H1 (cell line): ENCODE data around the gene QSOX2. TPM values are rescaled to one million over a fixed set of nuclear protein-coding genes. Genes with fewer than 3 reads are reported as not detected.

ENCODE experiments used
- CTCF ChIA-PET: fragments of 300-600 bp; sonication (Branson Sonifier 250); formaldehyde crosslinking; loops from one replicate; lab custom pipeline; 2021; ENCODE audit not compliant: partially characterized antibody; lab: Charles Lee
- POLR2A ChIA-PET: fragments of 300-600 bp; sonication (Branson Sonifier 250); formaldehyde crosslinking; loops from one replicate; lab custom pipeline; 2021; ENCODE audit warnings: inconsistent platforms; ENCODE audit not compliant: partially characterized antibody; lab: Charles Lee
- DNase-seq, 2 experiments: peaks; one replicate each; pipeline versions ENCODE4 v3.0.0 to v3.0.0-alpha.2; 2010 to 2022; ENCODE audit warnings: low spot score in 2 of 2, low read depth in 1 of 2, mixed read lengths in 1 of 2
- FAIRE-seq: peaks from 2 replicates; lab custom pipeline; 2011; peaks lifted over from hg19 to GRCh38; lab: Jason Lieb, UNC
- H2AFZ ChIP-seq: 2 replicates; pipeline ENCODE4 v1.8.1; 2012; ENCODE audit warnings: low read length, inconsistent platforms
- H2AK5ac ChIP-seq: 2 replicates; pipeline ENCODE4 v1.6.1; 2013; ENCODE audit warnings: low read depth, low read length
- H2BK120ac ChIP-seq: replicated peaks from 2 replicates; pipeline ENCODE3; 2013; ENCODE audit warnings: low read depth, low read length, inconsistent platforms
- H2BK12ac ChIP-seq: 2 replicates; pipeline ENCODE4 v1.6.1; 2013; ENCODE audit warnings: low read depth, low read length
- H2BK15ac ChIP-seq: 2 replicates; pipeline ENCODE4 v1.6.1; 2013; ENCODE audit warnings: low read length
- H2BK20ac ChIP-seq: 2 replicates; pipeline ENCODE4 v1.6.1; 2013; ENCODE audit warnings: low read length
- H2BK5ac ChIP-seq: 2 replicates; pipeline ENCODE4 v1.6.1; 2013; ENCODE audit warnings: low read depth, low read length
- H3K14ac ChIP-seq: 2 replicates; pipeline ENCODE4 v1.6.1; 2013; ENCODE audit warnings: inconsistent platforms; ENCODE audit not compliant: insufficient read length
- H3K18ac ChIP-seq: 2 replicates; pipeline ENCODE4 v1.6.1; 2013; ENCODE audit warnings: low read length; ENCODE audit errors: extremely low read depth
- H3K23ac ChIP-seq: 2 replicates; pipeline ENCODE4 v1.6.1; 2013; ENCODE audit warnings: inconsistent platforms; ENCODE audit not compliant: insufficient read length
- H3K23me2 ChIP-seq: 2 replicates; pipeline ENCODE4 v1.6.1; 2013; ENCODE audit warnings: low read depth, low read length
- H3K27ac ChIP-seq: 2 replicates; pipeline ENCODE4 v1.6.1; 2011; ENCODE audit warnings: low read depth, low read length, inconsistent platforms
- H3K27me3 ChIP-seq, 4 experiments: replicated peaks in 1 of 4; 1 replicate in 1 of 4; 2 replicates in 3 of 4; pipeline versions ENCODE4 v1.6.1 to v1.8.1; 2011 to 2013; ENCODE audit warnings: low read length in 3 of 4, mild to moderate bottlenecking in 3 of 4, inconsistent platforms in 2 of 4, mixed read lengths in 2 of 4, moderate library complexity in 1 of 4; ENCODE audit not compliant: control insufficient read depth in 3 of 4, insufficient read depth in 3 of 4; ENCODE audit errors: extremely low read depth in 1 of 4
- H3K36me3 ChIP-seq, 4 experiments: 2 replicates each; pipeline versions ENCODE4 v1.6.1 to v1.8.1; 2011 to 2013; ENCODE audit warnings: mild to moderate bottlenecking in 4 of 4, low read length in 3 of 4, moderate library complexity in 2 of 4, control low read depth in 1 of 4, inconsistent platforms in 1 of 4; ENCODE audit not compliant: insufficient read depth in 4 of 4, control insufficient read depth in 2 of 4
- H3K4ac ChIP-seq: replicated peaks from 2 replicates; pipeline ENCODE3; 2013; ENCODE audit warnings: low read length, low read depth, mixed read lengths, inconsistent platforms; ENCODE audit not compliant: insufficient read length
- H3K4me1 ChIP-seq, 4 experiments: replicated peaks in 1 of 4; 1 replicate in 1 of 4; 2 replicates in 3 of 4; pipeline versions ENCODE4 v1.6.1 to v1.8.1; 2011 to 2013; ENCODE audit warnings: low read length in 3 of 4, inconsistent platforms in 2 of 4, mixed read lengths in 1 of 4; ENCODE audit not compliant: insufficient read depth in 4 of 4, control insufficient read depth in 3 of 4
- H3K4me2 ChIP-seq, 2 experiments: 2 replicates each; pipeline versions ENCODE4 v1.6.1 to v1.8.1; 2011 to 2013; ENCODE audit warnings: low read depth in 2 of 2, low read length in 2 of 2, control low read depth in 1 of 2, inconsistent platforms in 1 of 2, mild to moderate bottlenecking in 1 of 2; ENCODE audit not compliant: insufficient read depth in 1 of 2
- H3K4me3 ChIP-seq, 4 experiments: fragments of 200-600, 300-600 bp in 1 of 4; sonication (generic), shearing (Covaris generic), sonication (Bioruptor Twin) in 1 of 4; 2 replicates each; pipeline versions ENCODE4 v1.5.1 to v1.8.1; 2011 to 2016; ENCODE audit warnings: low read length in 4 of 4, low read depth in 3 of 4, control low read depth in 2 of 4, inconsistent platforms in 2 of 4, mild to moderate bottlenecking in 2 of 4, mixed read lengths in 1 of 4, moderate library complexity in 1 of 4; ENCODE audit not compliant: insufficient read depth in 2 of 4; ENCODE audit errors: extremely low read depth in 1 of 4
- H3K56ac ChIP-seq: replicated peaks from 2 replicates; pipeline ENCODE3; 2013; ENCODE audit warnings: low read depth, mild to moderate bottlenecking, mixed read lengths, low read length, inconsistent platforms; ENCODE audit not compliant: insufficient read length
- H3K79me1 ChIP-seq: 2 replicates; pipeline ENCODE4 v1.6.1; 2013; ENCODE audit warnings: low read depth, low read length, control low read depth
- H3K79me2 ChIP-seq, 2 experiments: 2 replicates each; pipeline versions ENCODE4 v1.6.1 to v1.8.1; 2012 to 2013; ENCODE audit warnings: low read length in 2 of 2, mild to moderate bottlenecking in 2 of 2, inconsistent platforms in 1 of 2; ENCODE audit not compliant: insufficient read depth in 2 of 2, control insufficient read depth in 1 of 2
- H3K9ac ChIP-seq, 4 experiments: replicated peaks in 1 of 4; 1 replicate in 1 of 4; 2 replicates in 3 of 4; pipeline versions ENCODE4 v1.6.1 to v1.8.1; 2011 to 2013; ENCODE audit warnings: low read depth in 3 of 4, low read length in 3 of 4, control low read depth in 2 of 4, mild to moderate bottlenecking in 2 of 4, moderate library complexity in 2 of 4, inconsistent platforms in 1 of 4; ENCODE audit errors: extremely low read depth in 1 of 4
- H3K9me3 ChIP-seq, 2 experiments: 2 replicates each; pipeline versions ENCODE4 v1.6.1 to v1.8.1; 2012 to 2013; ENCODE audit warnings: mild to moderate bottlenecking in 2 of 2, moderate library complexity in 2 of 2, control low read depth in 1 of 2, inconsistent platforms in 1 of 2, low read depth in 1 of 2, low read length in 1 of 2, mixed read lengths in 1 of 2; ENCODE audit not compliant: insufficient read depth in 2 of 2
- H4K20me1 ChIP-seq, 2 experiments: replicated peaks in 1 of 2; 2 replicates each; pipeline versions ENCODE3 to v1.8.1; 2011 to 2013; ENCODE audit warnings: inconsistent platforms in 2 of 2, low read length in 2 of 2, mild to moderate bottlenecking in 1 of 2; ENCODE audit not compliant: insufficient read depth in 2 of 2, control insufficient read depth in 1 of 2
- H4K5ac ChIP-seq: 2 replicates; pipeline ENCODE4 v1.6.1; 2013; ENCODE audit warnings: low read length, low read depth, mixed read lengths, inconsistent platforms; ENCODE audit not compliant: insufficient read length
- H4K8ac ChIP-seq: 2 replicates; pipeline ENCODE4 v1.8.0; 2013; ENCODE audit warnings: mild to moderate bottlenecking, moderate library complexity, low read length, inconsistent platforms; ENCODE audit not compliant: insufficient read depth; ENCODE audit errors: extremely low read depth
- H4K91ac ChIP-seq: replicated peaks from 2 replicates; pipeline ENCODE3; 2013; ENCODE audit warnings: low read length, mixed read lengths, inconsistent platforms; ENCODE audit not compliant: insufficient read length
- BACH1 ChIP-seq: IDR thresholded peaks from 2 replicates; pipeline ENCODE4 v1.6.1; 2012; ENCODE audit warnings: low read length, improper control_type of control experiment
- CREB1 ChIP-seq: IDR thresholded peaks from 2 replicates; pipeline ENCODE4 v1.6.1; 2012; ENCODE audit warnings: inconsistent platforms
- KDM4A ChIP-seq: IDR thresholded peaks from one replicate; pipeline ENCODE4 v1.7.1; 2012; ENCODE audit warnings: low read depth, mild to moderate bottlenecking, moderate library complexity, low read length, inconsistent platforms; ENCODE audit not compliant: severe bottlenecking
- KDM5A ChIP-seq: fragments of 200-600 bp; IDR thresholded peaks from 2 replicates; pipeline ENCODE4 v1.7.1; 2012; ENCODE audit warnings: mild to moderate bottlenecking, low read length, inconsistent platforms, mixed read lengths
- POLR2AphosphoS5 ChIP-seq: IDR thresholded peaks from 2 replicates; pipeline ENCODE4 v1.6.1; 2011; ENCODE audit warnings: low read depth, low read length
- POU5F1 ChIP-seq: IDR thresholded peaks from 2 replicates; pipeline ENCODE4 v1.6.1; 2011; ENCODE audit warnings: low read depth, mild to moderate bottlenecking, low read length, moderate library complexity
- SIN3A ChIP-seq, 2 experiments: IDR thresholded peaks in 1 of 2; conservative IDR thresholded peaks in 1 of 2; 2 replicates each; pipeline ENCODE4 v1.6.1; 2011 to 2012; ENCODE audit warnings: low read length in 2 of 2, improper control_type of control experiment in 1 of 2, low read depth in 1 of 2, mild to moderate bottlenecking in 1 of 2
- TBP ChIP-seq: IDR thresholded peaks from 2 replicates; pipeline ENCODE4 v1.6.1; 2011; ENCODE audit warnings: low read depth, low read length, improper control_type of control experiment
- ZNF274 ChIP-seq: IDR thresholded peaks from 2 replicates; pipeline ENCODE4 v1.7.0; 2012; ENCODE audit warnings: low read length, borderline replicate concordance; ENCODE audit errors: extremely low read depth
- WGBS, 2 experiments: shearing (Covaris generic) in 1 of 2; methylation state at CpG; one replicate each; pipeline versions ENCODE4 v1.1.6 to v1.1.7; 2013 to 2015; ENCODE audit warnings: low lambda C conversion rate in 2 of 2, mixed read lengths in 2 of 2, inconsistent platforms in 1 of 2, low coverage in 1 of 2, missing lambda C conversion rate in 1 of 2; ENCODE audit not compliant: insufficient replicate concordance in 2 of 2, insufficient coverage in 1 of 2, insufficient read length in 1 of 2; ENCODE audit errors: extremely low coverage in 1 of 2, missing lambda C conversion rate in 1 of 2; 5-methylcytosine and 5-hydroxymethylcytosine counted together
- polyA plus RNA-seq, 7 experiments: library from polyadenylated mRNA; depleted of rRNA in 3 of 7; stranded (reverse) in 5 of 7; unstranded in 2 of 7; fragments of >200 nt in 5 of 7; fragments of 200-250 nt in 2 of 7; gene quantifications; 1 replicate in 5 of 7; 2 replicates in 1 of 7; 4 replicates in 1 of 7; pipeline versions ENCODE4 v1.2.1 to v1.2.3, GENCODE V29; 2011 to 2013; ENCODE audit warnings: missing spikeins in 2 of 7, mixed read lengths in 2 of 7
- total RNA-seq: library from RNA; stranded (reverse); fragmentation: NEBNext Ultra II Directional; extraction: Animal tissue kit (Norgen Biotek cat#: 25700); gene quantifications from 2 replicates; pipeline ENCODE4 v1.2.1, GENCODE V29; 2021
- TF ChIP-seq, protein P1 (sequence below): IDR thresholded peaks from 2 replicates; pipeline ENCODE4 v1.6.1; 2012; ENCODE audit warnings: inconsistent platforms

The QSOX2 gene
- total and polyA plus RNA-seq, 2 of the 8 experiments (the other 6 are each of a cell fraction or from before 2014, with no cell fraction given): 18.0 to 28.6 TPM

DNA sequence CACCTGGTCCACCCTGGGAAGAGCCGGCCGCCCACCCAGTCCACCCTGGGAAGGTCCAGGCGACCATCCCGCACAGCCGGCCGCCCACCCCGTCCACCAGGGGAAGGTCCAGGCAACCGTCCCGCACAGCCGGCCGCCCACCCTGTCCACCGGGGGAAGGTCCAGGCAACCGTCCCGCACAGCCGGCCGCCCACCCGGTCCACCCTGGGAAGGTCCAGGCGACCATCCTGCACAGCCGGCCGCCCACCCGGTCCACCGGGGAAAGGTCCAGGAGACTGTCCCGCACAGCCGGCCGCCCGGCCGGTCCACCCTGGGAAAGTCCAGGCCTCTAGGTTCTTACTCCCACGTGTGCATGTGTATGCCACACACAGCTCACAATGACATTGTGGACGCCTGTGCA is 6.7 kb upstream of the QSOX2 start:
- TF ChIP-seq KDM4A (no peak), ZNF274 (no peak), BACH1 (no peak), TBP (no peak), SIN3A (conservative IDR thresholded peaks at IDR 0.05 in 1 of 2, IDR thresholded peaks at IDR 0.05 in 1 of 2; ENCODE audit: low read depth in 1 of 2, low read length in 2 of 2) (no peak), KDM5A (no peak), POLR2AphosphoS5 (no peak), CREB1 (no peak), POU5F1 (no peak)
- TF ChIP-seq, protein P1, sequence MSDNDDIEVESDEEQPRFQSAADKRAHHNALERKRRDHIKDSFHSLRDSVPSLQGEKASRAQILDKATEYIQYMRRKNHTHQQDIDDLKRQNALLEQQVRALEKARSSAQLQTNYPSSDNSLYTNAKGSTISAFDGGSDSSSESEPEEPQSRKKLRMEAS: no peak
- no peaks in the 10 kb centered on the region for H3K36me3 ChIP-seq
- H3K79me2 ChIP-seq: no peaks in the 10 kb centered on the region
- H2BK15ac ChIP-seq: no peak overlapping the region
- no peak overlapping the region for H2BK120ac ChIP-seq
- H3K4me3 ChIP-seq: no peak overlapping the region
- no peaks in the 10 kb centered on the region for H3K23me2 ChIP-seq
- H3K4me1 ChIP-seq: peaks cover 0 to 9% (median 4%) of the 10 kb centered on the region in 4 experiments; a peak in 5 of 7 replicates
- no peak overlapping the region for H2BK5ac ChIP-seq
- H3K18ac ChIP-seq: no peak overlapping the region
- H4K91ac ChIP-seq: no peak overlapping the region
- no peaks in the 10 kb centered on the region for H3K79me1 ChIP-seq
- H3K9me3 ChIP-seq: no peaks in the 10 kb centered on the region
- POLR2A ChIA-PET: interaction anchor here (1.0 kb wide), 1 partner anchor 36 kb away, joined by 3 read pairs; no protein-coding TSS in a partner anchor
- no peak overlapping the region for H2AFZ ChIP-seq
- no peaks in the 10 kb centered on the region for H4K20me1 ChIP-seq
- no peak overlapping the region for H3K56ac ChIP-seq
- CTCF ChIA-PET: interaction anchor here (0.5 to 1.2 kb wide), 3 partner anchors 13 to 116 kb away, joined by 3 to 5 read pairs (median 3); no protein-coding TSS in a partner anchor
- no peak overlapping the region for H2AK5ac ChIP-seq
- H2BK20ac ChIP-seq: no peak overlapping the region
- H3K23ac ChIP-seq: no peak overlapping the region
- no peak overlapping the region for H3K4me2 ChIP-seq
- no peak for FAIRE-seq
- H3K9ac ChIP-seq: no peak overlapping the region
- H4K8ac ChIP-seq: no peak overlapping the region
- H3K14ac ChIP-seq: no peak overlapping the region
- no peak overlapping the region for H3K27ac ChIP-seq
- no peak overlapping the region for H4K5ac ChIP-seq
- H2BK12ac ChIP-seq: no peak overlapping the region
- DNase-seq: no peak
- H3K4ac ChIP-seq: no peak overlapping the region
- WGBS, 2 experiments: 100% methylated on average over 8 of the region's 29 CpGs; no CpG with 5 or more reads in 1 of the 2 experiments
- H3K27me3 ChIP-seq: no peaks in the 10 kb centered on the region
